LNCAP (cell line): Measurements from ENCODE around the gene SPNS2.

Source experiments
- CTCF ChIP-seq: fragments of 450-650 bp; IDR thresholded peaks from 2 replicates; pipeline ENCODE4 v1.5.1; 2017; ENCODE audit warnings: mild to moderate bottlenecking

The SPNS2 gene

GRCh38 chr17:4582101-4582501, 83.4 kb downstream of the SPNS2 start:
- TF ChIP-seq CTCF = no peak

GRCh38 chr17:4582691-4583090, 84.0 kb downstream of the SPNS2 start:
- no peak for TF ChIP-seq CTCF

- no peak for TF ChIP-seq CTCF
Observed at GRCh38 chr17:4583206-4583605, 84.5 kb downstream of the SPNS2 start.

- TF ChIP-seq CTCF = no peak; the same call in 1 of the 2 replicates
Observed at GRCh38 chr17:4583782-4584100, 85.1 kb downstream of the SPNS2 start.

GRCh38 chr17:4584101-4584916, 85.6 kb downstream of the SPNS2 start, which contains the start of gene SMTNL2:
TSS of gene SMTNL2 (plus strand) at chr17:4584529. CDS start at chr17:4584606, 77 bp downstream.
- TF ChIP-seq CTCF = no peak

GRCh38 chr17:4584917-4585637, 86.4 kb downstream of the SPNS2 start:
- TF ChIP-seq CTCF = no peak

- TF ChIP-seq CTCF = no peak
Observed at GRCh38 chr17:4585638-4585994, 86.9 kb downstream of the SPNS2 start.
